SU-DHL-6 (cell line): ENCODE results near the gene PRKCE.

ENCODE experiments used
- H2AFZ ChIP-seq: fragments of 200-600 bp; sonication (generic); 2 replicates; pipeline ENCODE4 v1.6.1; 2014; ENCODE audit warnings: low read depth, mild to moderate bottlenecking, moderate library complexity, mixed read lengths, antibody characterized with exemption, low read length; ENCODE audit not compliant: severe bottlenecking
- H3F3A ChIP-seq: fragments of 200-600 bp; shearing (Covaris generic); 2 replicates; pipeline ENCODE4 v1.6.0; 2016; ENCODE audit warnings: antibody characterized with exemption, mild to moderate bottlenecking; ENCODE audit not compliant: insufficient read depth
- H3K27ac ChIP-seq: fragments of 200-600 bp; sonication (generic); 2 replicates; pipeline ENCODE4 v1.5.1; 2016; ENCODE audit warnings: low read depth, mild to moderate bottlenecking, low read length, moderate library complexity, mixed read lengths
- H3K27me3 ChIP-seq: fragments of 200-600 bp; sonication (generic), shearing (Covaris generic); 2 replicates; pipeline ENCODE4 v1.6.0; 2014; ENCODE audit warnings: mild to moderate bottlenecking, low read length
- H3K36me3 ChIP-seq: fragments of 200-600 bp; sonication (generic); 2 replicates; pipeline ENCODE4 v1.6.1; 2014; ENCODE audit warnings: mild to moderate bottlenecking, low read length, mixed read lengths
- H3K4me2 ChIP-seq: fragments of 300-600, 200-600 bp; shearing (Covaris generic), sonication (generic); 2 replicates; pipeline ENCODE4 v1.6.0; 2014; ENCODE audit warnings: low read length, low read depth, mild to moderate bottlenecking; ENCODE audit not compliant: poor library complexity, severe bottlenecking
- H3K4me3 ChIP-seq: fragments of 200-600 bp; sonication (generic); 2 replicates; pipeline ENCODE4 v1.5.1; 2014; ENCODE audit warnings: antibody characterized with exemption, low read length, mild to moderate bottlenecking, mixed read lengths; ENCODE audit not compliant: insufficient read depth, poor library complexity, severe bottlenecking
- H3K79me2 ChIP-seq: fragments of 200-600 bp; sonication (generic); 2 replicates; pipeline ENCODE4 v1.6.1; 2014; ENCODE audit warnings: mild to moderate bottlenecking, low read length, moderate library complexity; ENCODE audit not compliant: insufficient read depth
- H3K9ac ChIP-seq: fragments of 200-600 bp; sonication (generic); 2 replicates; pipeline ENCODE4 v1.7.0; 2014; ENCODE audit warnings: mild to moderate bottlenecking, low read length
- H3K9me2 ChIP-seq: fragments of 200-600 bp; sonication (generic); replicated peaks from 2 replicates; pipeline ENCODE4 v1.6.1; 2014; ENCODE audit warnings: low read length; ENCODE audit not compliant: insufficient read depth
- H3K9me3 ChIP-seq: fragments of 200-600 bp; sonication (generic); 2 replicates; pipeline ENCODE4 v1.6.1; 2014; ENCODE audit warnings: low read length, mixed read lengths; ENCODE audit not compliant: insufficient read depth
- H4K20me1 ChIP-seq: fragments of 200-600 bp; sonication (generic); 2 replicates; pipeline ENCODE4 v1.6.1; 2014; ENCODE audit warnings: low read depth, mild to moderate bottlenecking, antibody characterized with exemption, low read length, moderate library complexity, mixed read lengths
- CTCF ChIP-seq: fragments of 200-600 bp; sonication (generic); IDR thresholded peaks from one replicate; pipeline ENCODE4 v1.5.1; 2017; ENCODE audit warnings: antibody characterized with exemption, mild to moderate bottlenecking, low read length, moderate library complexity; ENCODE audit not compliant: insufficient read depth, poor library complexity, severe bottlenecking
- EZH2phosphoT487 ChIP-seq: fragments of 200-600 bp; sonication (generic), shearing (Covaris generic); conservative IDR thresholded peaks from 2 replicates; pipeline ENCODE4 v1.6.1; 2018; ENCODE audit warnings: mild to moderate bottlenecking, antibody characterized with exemption, low read length, moderate library complexity, mixed read lengths

The PRKCE gene

GRCh38 chr2:45722477-45722876 lies 71.0 kb downstream of the PRKCE start:
- H3K36me3 ChIP-seq = no peaks in the 10 kb centered on the region
- H3K9me3 ChIP-seq = no peaks in the 10 kb centered on the region
- H3K79me2 ChIP-seq = no peaks in the 10 kb centered on the region
- no peaks in the 10 kb centered on the region for H3K9me2 ChIP-seq
- no peaks in the 10 kb centered on the region for H3K27me3 ChIP-seq
- no peak overlapping the region for H3K9ac ChIP-seq
- H4K20me1 ChIP-seq = no peaks in the 10 kb centered on the region
- H3K4me3 ChIP-seq = no peak overlapping the region
- no peak for TF ChIP-seq CTCF
- no peak for TF ChIP-seq EZH2phosphoT487
- H3K27ac ChIP-seq = no peak overlapping the region
- no peak overlapping the region for H3K4me2 ChIP-seq
- H3F3A ChIP-seq = no peaks in the 10 kb centered on the region
- H2AFZ ChIP-seq = no peak overlapping the region

GRCh38 chr2:45723857-45724256 lies 72.4 kb downstream of the PRKCE start:
- Histone ChIP-seq H2AFZ (no peak overlapping the region), H4K20me1 (no peaks in the 10 kb centered on the region), H3K9me3 (no peaks in the 10 kb centered on the region), H3F3A (no peaks in the 10 kb centered on the region), H3K27me3 (no peaks in the 10 kb centered on the region), H3K9ac (no peak overlapping the region), H3K4me2 (no peak overlapping the region), H3K36me3 (no peaks in the 10 kb centered on the region), H3K4me3 (no peak overlapping the region), H3K9me2 (no peaks in the 10 kb centered on the region), H3K79me2 (no peaks in the 10 kb centered on the region), H3K27ac (no peak overlapping the region)
- no peak for TF ChIP-seq CTCF
- no peak for TF ChIP-seq EZH2phosphoT487

GRCh38 chr2:45724335-45724734 lies 72.9 kb downstream of the PRKCE start:
- H2AFZ ChIP-seq = no peak overlapping the region
- no peaks in the 10 kb centered on the region for H3F3A ChIP-seq
- H3K9ac ChIP-seq = no peak overlapping the region
- H3K9me3 ChIP-seq = no peaks in the 10 kb centered on the region
- H3K27me3 ChIP-seq = no peaks in the 10 kb centered on the region
- H3K9me2 ChIP-seq = no peaks in the 10 kb centered on the region
- no peak overlapping the region for H3K4me3 ChIP-seq
- no peaks in the 10 kb centered on the region for H3K79me2 ChIP-seq
- no peak overlapping the region for H3K4me2 ChIP-seq
- no peak for TF ChIP-seq EZH2phosphoT487
- TF ChIP-seq CTCF = no peak
- no peak overlapping the region for H3K27ac ChIP-seq
- H3K36me3 ChIP-seq = no peaks in the 10 kb centered on the region
- H4K20me1 ChIP-seq = no peaks in the 10 kb centered on the region
